Measurements from ENCODE around the gene CRB1.

DNA sequence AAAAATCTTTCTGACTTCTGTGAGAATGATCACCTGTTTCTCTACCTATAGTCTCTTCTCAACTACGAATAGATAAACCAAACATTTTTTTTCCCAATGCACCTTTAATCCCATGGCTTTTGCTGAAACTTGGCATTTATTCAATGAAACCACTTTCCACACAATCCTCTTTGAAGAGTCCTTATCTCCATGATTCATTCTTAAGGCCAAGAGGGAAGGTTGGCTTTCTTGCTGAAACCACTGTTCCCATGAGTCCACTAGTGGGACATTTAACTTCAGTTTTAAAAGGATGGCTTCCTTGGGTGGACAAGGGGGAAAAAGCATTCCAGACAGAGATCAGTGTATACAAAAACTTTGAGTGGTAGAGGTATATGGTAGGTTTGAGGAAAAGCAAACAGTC, 73.6 kb downstream of the CRB1 start:
- TF ChIP-seq CREB5 (CRISPR knock-in tag; IDR thresholded peaks at IDR 0.05; ENCODE audit: low read depth) (no peak), RARB (CRISPR knock-in tag; IDR thresholded peaks at IDR 0.05) (no peak), ZNF565 (CRISPR knock-in tag; conservative IDR thresholded peaks at IDR 0.05; ENCODE audit: low read depth) (no peak), ZC3H10 (CRISPR knock-in tag; IDR thresholded peaks at IDR 0.05) (no peak), ZFP3 (CRISPR knock-in tag; IDR thresholded peaks at IDR 0.05) (no peak), ZNF8 (CRISPR knock-in tag; IDR thresholded peaks at IDR 0.05) (no peak), TCF4 (CRISPR knock-in tag; IDR thresholded peaks at IDR 0.05; ENCODE audit: borderline replicate concordance) (no peak), OSR1 (CRISPR knock-in tag; IDR thresholded peaks at IDR 0.05) (no peak), SNAI2 (CRISPR knock-in tag; IDR thresholded peaks at IDR 0.05) (no peak)
- TF ChIP-seq, protein P1, sequence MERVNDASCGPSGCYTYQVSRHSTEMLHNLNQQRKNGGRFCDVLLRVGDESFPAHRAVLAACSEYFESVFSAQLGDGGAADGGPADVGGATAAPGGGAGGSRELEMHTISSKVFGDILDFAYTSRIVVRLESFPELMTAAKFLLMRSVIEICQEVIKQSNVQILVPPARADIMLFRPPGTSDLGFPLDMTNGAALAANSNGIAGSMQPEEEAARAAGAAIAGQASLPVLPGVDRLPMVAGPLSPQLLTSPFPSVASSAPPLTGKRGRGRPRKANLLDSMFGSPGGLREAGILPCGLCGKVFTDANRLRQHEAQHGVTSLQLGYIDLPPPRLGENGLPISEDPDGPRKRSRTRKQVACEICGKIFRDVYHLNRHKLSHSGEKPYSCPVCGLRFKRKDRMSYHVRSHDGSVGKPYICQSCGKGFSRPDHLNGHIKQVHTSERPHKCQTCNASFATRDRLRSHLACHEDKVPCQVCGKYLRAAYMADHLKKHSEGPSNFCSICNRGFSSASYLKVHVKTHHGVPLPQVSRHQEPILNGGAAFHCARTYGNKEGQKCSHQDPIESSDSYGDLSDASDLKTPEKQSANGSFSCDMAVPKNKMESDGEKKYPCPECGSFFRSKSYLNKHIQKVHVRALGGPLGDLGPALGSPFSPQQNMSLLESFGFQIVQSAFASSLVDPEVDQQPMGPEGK (CRISPR knock-in tag; IDR thresholded peaks at IDR 0.05; ENCODE audit: borderline replicate concordance): no peak
- TF ChIP-seq, protein P2, sequence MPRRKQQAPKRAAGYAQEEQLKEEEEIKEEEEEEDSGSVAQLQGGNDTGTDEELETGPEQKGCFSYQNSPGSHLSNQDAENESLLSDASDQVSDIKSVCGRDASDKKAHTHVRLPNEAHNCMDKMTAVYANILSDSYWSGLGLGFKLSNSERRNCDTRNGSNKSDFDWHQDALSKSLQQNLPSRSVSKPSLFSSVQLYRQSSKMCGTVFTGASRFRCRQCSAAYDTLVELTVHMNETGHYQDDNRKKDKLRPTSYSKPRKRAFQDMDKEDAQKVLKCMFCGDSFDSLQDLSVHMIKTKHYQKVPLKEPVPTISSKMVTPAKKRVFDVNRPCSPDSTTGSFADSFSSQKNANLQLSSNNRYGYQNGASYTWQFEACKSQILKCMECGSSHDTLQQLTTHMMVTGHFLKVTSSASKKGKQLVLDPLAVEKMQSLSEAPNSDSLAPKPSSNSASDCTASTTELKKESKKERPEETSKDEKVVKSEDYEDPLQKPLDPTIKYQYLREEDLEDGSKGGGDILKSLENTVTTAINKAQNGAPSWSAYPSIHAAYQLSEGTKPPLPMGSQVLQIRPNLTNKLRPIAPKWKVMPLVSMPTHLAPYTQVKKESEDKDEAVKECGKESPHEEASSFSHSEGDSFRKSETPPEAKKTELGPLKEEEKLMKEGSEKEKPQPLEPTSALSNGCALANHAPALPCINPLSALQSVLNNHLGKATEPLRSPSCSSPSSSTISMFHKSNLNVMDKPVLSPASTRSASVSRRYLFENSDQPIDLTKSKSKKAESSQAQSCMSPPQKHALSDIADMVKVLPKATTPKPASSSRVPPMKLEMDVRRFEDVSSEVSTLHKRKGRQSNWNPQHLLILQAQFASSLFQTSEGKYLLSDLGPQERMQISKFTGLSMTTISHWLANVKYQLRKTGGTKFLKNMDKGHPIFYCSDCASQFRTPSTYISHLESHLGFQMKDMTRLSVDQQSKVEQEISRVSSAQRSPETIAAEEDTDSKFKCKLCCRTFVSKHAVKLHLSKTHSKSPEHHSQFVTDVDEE (CRISPR knock-in tag; IDR thresholded peaks at IDR 0.05): no peak
- TF ChIP-seq, protein P3, sequence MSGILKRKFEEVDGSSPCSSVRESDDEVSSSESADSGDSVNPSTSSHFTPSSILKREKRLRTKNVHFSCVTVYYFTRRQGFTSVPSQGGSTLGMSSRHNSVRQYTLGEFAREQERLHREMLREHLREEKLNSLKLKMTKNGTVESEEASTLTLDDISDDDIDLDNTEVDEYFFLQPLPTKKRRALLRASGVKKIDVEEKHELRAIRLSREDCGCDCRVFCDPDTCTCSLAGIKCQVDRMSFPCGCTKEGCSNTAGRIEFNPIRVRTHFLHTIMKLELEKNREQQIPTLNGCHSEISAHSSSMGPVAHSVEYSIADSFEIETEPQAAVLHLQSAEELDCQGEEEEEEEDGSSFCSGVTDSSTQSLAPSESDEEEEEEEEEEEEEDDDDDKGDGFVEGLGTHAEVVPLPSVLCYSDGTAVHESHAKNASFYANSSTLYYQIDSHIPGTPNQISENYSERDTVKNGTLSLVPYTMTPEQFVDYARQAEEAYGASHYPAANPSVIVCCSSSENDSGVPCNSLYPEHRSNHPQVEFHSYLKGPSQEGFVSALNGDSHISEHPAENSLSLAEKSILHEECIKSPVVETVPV (CRISPR knock-in tag; IDR thresholded peaks at IDR 0.05): no peak

Data from SK-N-SH treated with all-trans-retinoic acid at 6 μM for 48 hours (cell line).